Vagina (tissue), 2 donors: ENCODE results near the gene DNAJC13. TPM values are rescaled to one million over a fixed set of nuclear protein-coding genes. Genes with fewer than 3 reads are reported as not detected.
"Not testable (repeated sequence)": the region's sequence is repeated elsewhere in the genome, so short reads cannot be mapped to it uniquely, and the experiment has no call there.

Source experiments
- DNase-seq, 2 donors: peaks; one replicate each; pipeline ENCODE4 v3.0.0-alpha.2; 2017; ENCODE audit errors: extremely low spot score in 2 of 2
- H3K27ac ChIP-seq: fragments of 200-600 bp; sonication (generic); one replicate; pipeline ENCODE4 v1.5.1; 2019
- H3K27me3 ChIP-seq: fragments of 200-600 bp; sonication (generic); one replicate; pipeline ENCODE4 v1.5.1; 2019
- H3K36me3 ChIP-seq, 2 donors: fragments of 200-600 bp; sonication (generic); one replicate each; pipeline ENCODE4 v1.5.1; 2017 to 2019
- H3K4me1 ChIP-seq: fragments of 200-600 bp; sonication (generic); one replicate; pipeline ENCODE4 v1.5.1; 2019
- H3K4me3 ChIP-seq, 2 donors: fragments of 200-600 bp; sonication (generic); 1 replicate in 1 of 2; 2 replicates in 1 of 2; pipeline ENCODE4 v1.5.1; 2016 to 2019
- H3K9me3 ChIP-seq: fragments of 200-600 bp; sonication (generic); one replicate; pipeline ENCODE4 v1.5.1; 2019
- POLR2A ChIP-seq, 2 donors: fragments of 450-650 bp; IDR thresholded peaks; one replicate each; pipeline ENCODE4 v1.6.1; 2017; ENCODE audit warnings: antibody characterized with exemption in 2 of 2, mild to moderate bottlenecking in 2 of 2, moderate library complexity in 2 of 2
- POLR2AphosphoS5 ChIP-seq, 2 donors: sonication (generic); formaldehyde crosslinking; IDR thresholded peaks; one replicate each; pipeline ENCODE4 v1.9.0; 2017; ENCODE audit warnings: antibody characterized with exemption in 2 of 2, mild to moderate bottlenecking in 2 of 2, low read depth in 1 of 2; ENCODE audit not compliant: insufficient read depth in 1 of 2
- intact Hi-C: fragments of 100-400 bp; cut with DNase I; formaldehyde crosslinking; loops from one replicate; pipeline ENCODE4 v1.15.1; 2023
- total RNA-seq: library from RNA; depleted of rRNA; stranded (reverse); fragments of >200 nt; gene quantifications from one replicate; pipeline ENCODE4 v1.2.3, GENCODE V29; 2016
- TF ChIP-seq, protein P1 (sequence below), 3 experiments: fragments of 450-650 bp in 2 of 3; fragments of 200-600 bp in 1 of 3; sonication (generic) in 1 of 3; IDR thresholded peaks; one replicate each; pipeline ENCODE4 v1.5.1; 2017 to 2019; ENCODE audit warnings: antibody characterized with exemption in 3 of 3, mild to moderate bottlenecking in 2 of 3, moderate library complexity in 2 of 3

The DNAJC13 gene, protein sequence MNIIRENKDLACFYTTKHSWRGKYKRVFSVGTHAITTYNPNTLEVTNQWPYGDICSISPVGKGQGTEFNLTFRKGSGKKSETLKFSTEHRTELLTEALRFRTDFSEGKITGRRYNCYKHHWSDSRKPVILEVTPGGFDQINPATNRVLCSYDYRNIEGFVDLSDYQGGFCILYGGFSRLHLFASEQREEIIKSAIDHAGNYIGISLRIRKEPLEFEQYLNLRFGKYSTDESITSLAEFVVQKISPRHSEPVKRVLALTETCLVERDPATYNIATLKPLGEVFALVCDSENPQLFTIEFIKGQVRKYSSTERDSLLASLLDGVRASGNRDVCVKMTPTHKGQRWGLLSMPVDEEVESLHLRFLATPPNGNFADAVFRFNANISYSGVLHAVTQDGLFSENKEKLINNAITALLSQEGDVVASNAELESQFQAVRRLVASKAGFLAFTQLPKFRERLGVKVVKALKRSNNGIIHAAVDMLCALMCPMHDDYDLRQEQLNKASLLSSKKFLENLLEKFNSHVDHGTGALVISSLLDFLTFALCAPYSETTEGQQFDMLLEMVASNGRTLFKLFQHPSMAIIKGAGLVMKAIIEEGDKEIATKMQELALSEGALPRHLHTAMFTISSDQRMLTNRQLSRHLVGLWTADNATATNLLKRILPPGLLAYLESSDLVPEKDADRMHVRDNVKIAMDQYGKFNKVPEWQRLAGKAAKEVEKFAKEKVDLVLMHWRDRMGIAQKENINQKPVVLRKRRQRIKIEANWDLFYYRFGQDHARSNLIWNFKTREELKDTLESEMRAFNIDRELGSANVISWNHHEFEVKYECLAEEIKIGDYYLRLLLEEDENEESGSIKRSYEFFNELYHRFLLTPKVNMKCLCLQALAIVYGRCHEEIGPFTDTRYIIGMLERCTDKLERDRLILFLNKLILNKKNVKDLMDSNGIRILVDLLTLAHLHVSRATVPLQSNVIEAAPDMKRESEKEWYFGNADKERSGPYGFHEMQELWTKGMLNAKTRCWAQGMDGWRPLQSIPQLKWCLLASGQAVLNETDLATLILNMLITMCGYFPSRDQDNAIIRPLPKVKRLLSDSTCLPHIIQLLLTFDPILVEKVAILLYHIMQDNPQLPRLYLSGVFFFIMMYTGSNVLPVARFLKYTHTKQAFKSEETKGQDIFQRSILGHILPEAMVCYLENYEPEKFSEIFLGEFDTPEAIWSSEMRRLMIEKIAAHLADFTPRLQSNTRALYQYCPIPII (N-terminal part only)
- 26.5 TPM for total RNA-seq

DNA sequence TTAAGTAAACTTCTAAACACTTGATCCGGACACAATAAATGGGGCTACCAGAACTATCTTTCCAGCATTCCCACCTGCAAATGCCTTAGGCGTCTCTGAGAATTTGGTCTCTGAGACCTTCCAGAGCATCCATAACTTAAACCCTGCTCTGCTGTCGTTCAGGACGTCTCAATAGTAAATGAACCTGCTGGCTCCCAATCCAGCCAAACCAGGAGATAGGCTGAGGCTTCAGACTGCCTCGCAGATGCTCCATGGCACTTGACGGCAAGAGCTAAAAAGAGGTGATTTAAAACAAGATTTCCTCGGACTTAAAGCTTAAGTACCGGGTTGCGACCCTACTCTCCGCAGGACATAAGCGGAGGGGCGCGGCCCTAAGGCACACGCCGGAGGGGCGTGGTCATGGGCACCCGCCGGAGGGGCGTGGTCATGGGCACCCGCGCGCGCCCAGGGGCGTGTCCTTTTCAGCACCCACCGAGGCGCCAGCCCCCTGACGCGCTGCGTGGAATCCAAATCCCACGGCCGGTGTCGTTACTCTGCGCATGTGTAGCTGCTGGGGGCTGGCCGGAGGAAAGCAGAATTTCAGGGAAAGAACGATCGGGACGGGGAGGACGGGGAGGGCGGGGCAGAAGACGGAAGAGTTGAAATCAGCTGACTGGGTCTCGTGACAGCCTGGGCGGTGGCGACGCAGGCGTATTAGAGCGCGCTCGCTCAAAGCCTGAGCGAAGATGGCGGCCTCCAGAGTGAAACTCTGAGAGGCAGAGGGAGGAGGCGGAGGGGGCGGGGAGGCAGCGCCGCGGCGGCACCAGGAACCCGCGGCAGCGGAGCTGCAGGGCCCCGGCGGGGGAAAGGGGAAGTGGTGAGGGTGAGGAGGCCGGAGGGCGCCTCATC is at the start of gene DNAJC13:
Gene DNAJC13 (plus strand): TSS at position 696 of the 888 bp plus-strand sequence. CDS start 17,049 bp downstream, outside the sequence.
- Histone ChIP-seq H3K27ac (peak within 1 kb of the TSS; percentile 96), H3K4me3 (peak within 1 kb of the TSS; percentile 98), H3K4me1 (peaks cover 32% of the 10 kb centered on the region), H3K36me3 (no peaks in the 10 kb centered on the region), H3K27me3 (no peaks in the 10 kb centered on the region), H3K9me3 (no peaks in the 10 kb centered on the region)
- TF ChIP-seq, protein P1, sequence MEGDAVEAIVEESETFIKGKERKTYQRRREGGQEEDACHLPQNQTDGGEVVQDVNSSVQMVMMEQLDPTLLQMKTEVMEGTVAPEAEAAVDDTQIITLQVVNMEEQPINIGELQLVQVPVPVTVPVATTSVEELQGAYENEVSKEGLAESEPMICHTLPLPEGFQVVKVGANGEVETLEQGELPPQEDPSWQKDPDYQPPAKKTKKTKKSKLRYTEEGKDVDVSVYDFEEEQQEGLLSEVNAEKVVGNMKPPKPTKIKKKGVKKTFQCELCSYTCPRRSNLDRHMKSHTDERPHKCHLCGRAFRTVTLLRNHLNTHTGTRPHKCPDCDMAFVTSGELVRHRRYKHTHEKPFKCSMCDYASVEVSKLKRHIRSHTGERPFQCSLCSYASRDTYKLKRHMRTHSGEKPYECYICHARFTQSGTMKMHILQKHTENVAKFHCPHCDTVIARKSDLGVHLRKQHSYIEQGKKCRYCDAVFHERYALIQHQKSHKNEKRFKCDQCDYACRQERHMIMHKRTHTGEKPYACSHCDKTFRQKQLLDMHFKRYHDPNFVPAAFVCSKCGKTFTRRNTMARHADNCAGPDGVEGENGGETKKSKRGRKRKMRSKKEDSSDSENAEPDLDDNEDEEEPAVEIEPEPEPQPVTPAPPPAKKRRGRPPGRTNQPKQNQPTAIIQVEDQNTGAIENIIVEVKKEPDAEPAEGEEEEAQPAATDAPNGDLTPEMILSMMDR (IDR thresholded peaks at IDR 0.05): no peak
- TF ChIP-seq POLR2A (IDR thresholded peaks at IDR 0.05) (peak in 1 of 2 donors; percentile 69), POLR2AphosphoS5 (IDR thresholded peaks at IDR 0.05; ENCODE audit: insufficient read depth in 1 of 2, low read depth in 1 of 2) (peak; percentile 84 to 94)
- intact Hi-C loops: no loop called here
- peak in 1 of 2 donors; percentile 96 for DNase-seq

DNA sequence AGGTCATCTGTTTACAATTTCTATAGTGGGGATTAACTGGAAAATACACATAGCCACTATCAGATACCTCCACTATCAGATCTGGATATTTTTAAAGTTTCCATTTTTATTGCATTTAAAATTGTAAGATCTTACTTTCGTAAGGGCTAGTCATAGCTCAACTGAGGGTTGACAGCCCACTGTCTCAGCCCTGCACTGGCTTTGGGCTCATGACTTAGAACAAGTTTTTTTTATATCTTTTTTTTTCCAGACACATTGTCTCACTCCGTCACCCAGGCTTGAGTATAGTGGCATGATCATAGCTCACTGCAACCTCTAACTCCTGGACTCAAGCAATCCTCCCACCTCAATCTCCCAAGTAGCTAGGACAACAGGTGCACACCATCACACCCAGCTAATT is 48.8 kb upstream of the DNAJC13 start:
- Histone ChIP-seq H3K4me1 (no peaks in the 10 kb centered on the region), H3K36me3 (no peaks in the 10 kb centered on the region), H3K27me3 (no peaks in the 10 kb centered on the region), H3K9me3 (no peaks in the 10 kb centered on the region), H3K4me3 (no peak overlapping the region), H3K27ac (no peak overlapping the region)
- intact Hi-C loops: no loop called here
- no peak for DNase-seq
- no peak for TF ChIP-seq POLR2A (IDR thresholded peaks at IDR 0.05)
- TF ChIP-seq POLR2AphosphoS5 (IDR thresholded peaks at IDR 0.05; ENCODE audit: insufficient read depth in 1 of 2, low read depth in 1 of 2): no peak
- TF ChIP-seq, protein P1 (IDR thresholded peaks at IDR 0.05): no peak

DNA sequence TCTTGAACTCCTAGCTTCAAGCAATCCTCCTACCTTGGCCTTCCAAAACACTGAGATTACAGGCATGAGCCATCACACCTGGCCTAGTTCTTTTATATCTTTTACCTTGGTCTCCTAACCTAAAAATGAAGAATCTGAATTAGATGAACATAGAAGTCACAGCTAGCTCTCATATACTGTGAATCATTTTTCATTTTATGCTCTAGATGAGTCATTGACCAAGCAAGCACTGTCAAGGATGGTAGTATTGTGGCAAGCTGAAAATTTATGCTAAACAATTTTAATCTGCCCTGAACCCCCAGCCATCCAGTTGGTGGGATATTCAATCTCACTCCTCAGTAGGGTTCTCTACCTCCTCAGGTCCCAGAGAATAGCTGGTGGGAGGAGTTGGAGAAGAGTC is 48.3 kb upstream of the DNAJC13 start:
- intact Hi-C loops: no loop called here
- TF ChIP-seq, protein P1 (IDR thresholded peaks at IDR 0.05): no peak
- TF ChIP-seq POLR2A (IDR thresholded peaks at IDR 0.05): no peak
- no peak for TF ChIP-seq POLR2AphosphoS5 (IDR thresholded peaks at IDR 0.05; ENCODE audit: insufficient read depth in 1 of 2, low read depth in 1 of 2)

DNA sequence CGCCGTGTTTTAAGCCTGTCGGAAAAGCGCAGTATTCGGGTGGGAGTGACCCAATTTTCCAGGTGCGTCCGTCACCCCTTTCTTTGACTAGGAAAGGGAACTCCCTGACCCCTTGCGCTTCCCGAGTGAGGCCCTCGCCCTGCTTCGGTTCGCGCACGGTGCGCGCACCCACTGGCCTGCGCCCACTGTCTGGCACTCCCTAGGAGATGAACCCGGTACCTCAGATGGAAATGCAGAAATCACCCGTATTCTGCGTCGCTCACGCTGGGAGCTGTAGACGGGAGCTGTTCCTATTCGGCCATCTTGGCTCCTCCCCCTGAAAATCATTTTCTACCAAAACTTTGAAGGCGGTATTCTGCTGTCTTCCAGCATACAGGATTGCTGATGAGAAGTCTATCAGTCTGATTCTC is 40.4 kb upstream of the DNAJC13 start:
- H3K27me3 ChIP-seq, H3K4me1 ChIP-seq, H3K9me3 ChIP-seq, intact Hi-C loops, DNase-seq, H3K36me3 ChIP-seq, H3K27ac ChIP-seq, H3K4me3 ChIP-seq: not testable (repeated sequence)

More for the DNA sequence above, 48.3 kb upstream of the DNAJC13 start:
- H3K9me3 ChIP-seq: no peaks in the 10 kb centered on the region
- no peaks in the 10 kb centered on the region for H3K4me1 ChIP-seq
- no peak overlapping the region for H3K27ac ChIP-seq
- H3K36me3 ChIP-seq: no peaks in the 10 kb centered on the region
- DNase-seq: no peak
- no peaks in the 10 kb centered on the region for H3K27me3 ChIP-seq
- no peak overlapping the region for H3K4me3 ChIP-seq
